Stimulated activated CD8-positive, alpha-beta memory T cell treated with anti-CD3 and anti-CD28 coated beads, Interleukin-12 subunit alpha, Interleukin-12 subunit beta, amount 100 ng/mL, for 1 hour (primary cell): ENCODE measurements around the gene AAMP.
A peak's percentile ranks its signal among the peaks of the same experiment; 100 is the strongest.

Experiments used
- DNase-seq: peaks from one replicate; pipeline ENCODE4 v3.0.0-alpha.2; 2020; ENCODE audit warnings: low read depth

The AAMP gene

GRCh38 chr2:218294430-218295022 is 24.6 kb upstream of the AAMP start:
- no peak for DNase-seq

DNA sequence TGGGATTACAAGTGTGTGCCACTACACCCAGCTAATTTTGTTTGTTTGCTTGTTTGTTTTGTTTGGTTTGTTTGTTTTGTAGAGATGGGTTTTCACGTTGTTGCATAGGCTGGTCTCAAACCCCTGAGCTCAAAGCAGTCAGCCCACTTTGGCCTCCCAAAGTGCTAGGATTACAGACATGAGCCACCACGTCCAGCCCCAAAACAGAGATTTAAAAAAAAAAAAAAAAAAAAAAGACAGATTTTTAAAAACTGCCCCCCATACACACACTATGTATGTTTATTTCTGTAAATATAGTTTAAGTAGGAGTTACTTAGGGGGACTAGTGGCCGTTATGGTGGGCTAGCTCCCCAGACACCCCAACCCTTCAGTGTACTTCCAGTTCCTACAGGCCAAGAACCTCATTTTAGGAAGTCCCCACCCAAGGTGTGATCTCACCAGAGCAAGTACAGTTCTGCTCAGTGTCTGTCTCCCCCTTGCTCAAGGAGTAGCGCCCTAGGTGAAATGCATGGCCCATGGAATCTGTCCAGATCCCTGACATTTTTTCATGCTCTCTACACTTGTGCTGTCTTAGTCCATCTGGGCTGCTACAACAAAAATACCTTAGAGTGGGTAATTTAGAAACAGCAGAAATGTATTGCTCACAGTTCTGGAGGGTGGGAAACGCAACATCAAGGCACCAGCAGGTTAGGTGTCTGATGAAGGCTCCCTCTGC is 23.9 kb upstream of the AAMP start:
- DNase-seq: no peak

DNA sequence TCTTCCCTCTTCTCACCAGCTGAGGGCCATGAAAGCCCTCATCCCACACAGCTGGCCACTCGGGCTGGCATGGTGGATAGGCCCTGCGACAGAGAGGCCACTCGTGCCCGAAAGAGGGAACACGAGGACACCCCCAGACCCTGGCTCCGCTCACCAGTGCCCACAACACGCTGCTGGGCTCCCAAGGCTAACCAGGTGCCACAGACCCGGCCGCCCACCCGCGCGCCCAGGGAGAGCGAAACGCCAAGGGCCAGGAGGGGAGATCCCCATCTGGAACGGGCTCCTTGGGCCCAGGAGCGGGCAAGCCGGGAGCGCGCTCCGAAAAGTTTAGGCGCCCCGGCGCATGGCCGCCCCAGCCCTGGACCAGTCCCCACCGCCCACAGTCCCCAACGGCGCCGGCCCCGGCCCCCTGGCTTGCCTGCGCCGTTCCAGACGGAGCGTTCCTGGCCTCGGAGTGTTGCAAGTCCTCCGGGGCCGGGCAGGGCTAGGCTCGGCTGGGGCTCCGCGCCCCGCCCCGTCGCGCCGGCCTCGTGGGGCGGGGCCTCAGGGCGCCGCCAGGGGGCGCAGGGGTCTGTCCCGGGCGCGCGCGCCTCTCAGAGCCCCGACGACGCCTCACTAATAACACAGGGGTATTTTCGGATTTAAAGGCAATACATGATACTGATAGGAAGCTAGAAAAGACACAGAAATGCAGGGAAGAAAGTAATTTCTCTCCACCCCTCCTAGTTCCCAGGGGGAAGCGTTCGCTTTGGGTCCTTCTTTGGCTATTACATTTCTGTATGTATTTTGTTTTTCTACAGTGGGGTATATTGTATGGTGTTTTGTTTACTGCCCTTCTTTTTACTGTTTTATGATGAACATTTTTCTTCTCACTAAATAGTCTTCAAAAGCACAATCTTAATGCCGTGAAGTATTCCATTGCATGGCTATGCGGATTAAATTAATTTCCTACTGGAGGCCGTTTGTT is 22.4 kb upstream of the AAMP start, which contains the start of gene TMBIM1:
TSS of gene TMBIM1 (minus strand) at position 456 of the 967 bp plus-strand sequence. CDS start 10,362 bp downstream, outside the sequence.
- peak; percentile 63 for DNase-seq

DNA sequence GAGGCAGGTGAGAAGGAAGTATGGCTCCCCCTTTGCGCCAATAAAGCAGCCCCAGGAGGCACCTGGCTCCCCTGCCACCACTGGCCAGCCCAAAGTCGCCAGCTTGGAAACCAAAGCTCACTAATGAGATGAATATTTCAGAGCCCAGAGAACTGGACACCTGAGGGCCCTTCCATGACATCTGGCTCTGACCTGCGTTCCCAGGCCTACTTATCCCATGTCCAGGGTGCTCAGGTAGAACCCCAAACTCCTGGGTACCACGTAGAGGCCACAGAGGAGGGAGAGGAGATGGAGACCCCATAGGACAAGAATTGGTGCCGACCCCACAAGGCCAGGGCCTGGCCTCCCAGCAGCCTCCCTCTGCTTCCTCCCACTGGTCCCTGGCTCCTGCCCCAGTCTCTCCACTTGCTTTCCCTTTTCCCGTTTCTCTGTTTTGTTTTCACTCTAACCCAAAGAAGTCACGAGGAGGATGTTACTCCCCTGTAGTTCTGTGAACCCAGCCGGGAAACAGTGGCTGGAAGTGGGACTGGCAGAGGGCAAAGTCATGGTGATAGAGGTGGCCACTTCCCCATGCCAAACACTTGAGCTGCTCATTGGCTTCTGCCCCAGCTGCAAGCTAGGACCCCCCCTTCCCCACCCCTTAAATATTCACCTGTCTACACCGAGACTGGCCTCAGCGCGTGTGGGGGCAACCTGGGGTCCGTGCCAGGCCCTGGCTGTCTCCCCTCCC is 21.5 kb upstream of the AAMP start:
- no peak for DNase-seq

DNA sequence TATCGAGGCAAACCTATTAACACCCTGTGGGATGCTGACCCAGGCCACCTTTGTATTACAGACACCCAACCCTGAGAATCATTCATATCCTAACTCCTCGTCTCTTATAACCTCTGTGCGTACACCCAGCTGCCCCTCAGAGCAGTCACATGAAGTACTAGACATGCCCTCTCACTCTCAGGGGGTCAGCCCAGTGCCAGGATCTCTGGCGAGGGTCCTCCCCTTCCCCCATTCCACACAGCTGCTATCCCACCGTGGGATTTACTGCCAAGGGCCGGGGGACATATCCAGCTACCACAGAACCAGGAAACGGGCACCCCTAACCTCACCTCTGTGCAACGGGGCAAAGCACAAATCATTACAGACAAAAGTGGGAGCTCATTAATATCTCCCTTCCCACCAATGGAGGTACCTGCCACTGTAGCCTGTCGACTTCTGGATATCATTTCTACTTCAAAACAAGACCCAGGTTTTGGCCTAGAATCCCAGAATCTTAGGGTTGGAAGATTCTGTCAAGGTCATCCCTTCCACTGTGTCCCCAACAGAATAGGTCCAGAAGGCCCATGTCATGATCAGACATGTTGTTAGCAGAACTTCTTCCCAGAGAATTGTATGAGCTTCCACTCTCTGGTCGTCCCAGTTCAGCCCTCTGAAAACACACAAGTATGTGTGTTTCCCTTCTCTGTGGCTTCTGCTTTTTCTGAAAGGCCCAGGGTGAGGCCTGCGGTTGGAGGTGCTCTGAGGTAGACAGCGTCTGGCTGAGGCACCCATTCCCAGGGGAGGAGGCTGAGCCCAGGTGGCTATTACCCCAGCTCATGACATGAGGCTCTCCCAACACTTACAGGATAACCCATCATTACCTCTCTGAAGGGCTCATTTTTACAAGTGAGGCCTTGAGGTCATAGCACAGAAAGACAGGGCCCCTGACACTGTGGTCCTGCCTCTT is 20.7 kb upstream of the AAMP start:
- DNase-seq: no peak

- DNase-seq: no peak
These were observed 19.8 kb upstream of the AAMP start for GRCh38 chr2:218289639-218290315.

- peak; percentile 71 for DNase-seq
These were observed 16.9 kb upstream of the AAMP start for GRCh38 chr2:218286570-218287459.

- no peak for DNase-seq
These were observed 15.7 kb upstream of the AAMP start for GRCh38 chr2:218285604-218286003.

- no peak for DNase-seq
These were observed 14.3 kb upstream of the AAMP start for GRCh38 chr2:218284106-218284811.

GRCh38 chr2:218282173-218282991 is 12.4 kb upstream of the AAMP start:
- no peak for DNase-seq

- no peak for DNase-seq
These were observed 11.5 kb upstream of the AAMP start for GRCh38 chr2:218281449-218281848.

- no peak for DNase-seq
These were observed 10.4 kb upstream of the AAMP start for GRCh38 chr2:218280260-218280870.

- no peak for DNase-seq
These were observed 8.8 kb upstream of the AAMP start for GRCh38 chr2:218278531-218279360.

DNA sequence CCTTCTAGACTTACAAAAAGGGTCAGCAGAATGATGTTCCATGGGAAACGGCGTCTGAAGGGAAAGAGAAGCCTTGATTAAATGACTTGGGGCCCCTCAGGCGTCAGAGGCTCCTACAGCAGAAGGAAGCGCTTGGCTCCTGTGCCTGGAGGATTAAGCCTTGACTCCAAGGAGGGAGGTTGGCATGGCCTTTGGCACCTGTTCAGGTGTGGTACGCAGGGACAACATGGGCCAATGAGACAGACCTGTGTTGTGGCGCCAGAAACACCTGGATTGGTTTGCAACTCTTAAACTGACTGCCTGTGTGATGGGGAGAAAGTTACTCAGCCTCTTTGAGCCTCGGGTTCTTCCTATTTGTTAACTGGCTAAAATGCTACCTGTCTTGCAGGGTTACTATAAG is 8.0 kb upstream of the AAMP start:
- no peak for DNase-seq

DNA sequence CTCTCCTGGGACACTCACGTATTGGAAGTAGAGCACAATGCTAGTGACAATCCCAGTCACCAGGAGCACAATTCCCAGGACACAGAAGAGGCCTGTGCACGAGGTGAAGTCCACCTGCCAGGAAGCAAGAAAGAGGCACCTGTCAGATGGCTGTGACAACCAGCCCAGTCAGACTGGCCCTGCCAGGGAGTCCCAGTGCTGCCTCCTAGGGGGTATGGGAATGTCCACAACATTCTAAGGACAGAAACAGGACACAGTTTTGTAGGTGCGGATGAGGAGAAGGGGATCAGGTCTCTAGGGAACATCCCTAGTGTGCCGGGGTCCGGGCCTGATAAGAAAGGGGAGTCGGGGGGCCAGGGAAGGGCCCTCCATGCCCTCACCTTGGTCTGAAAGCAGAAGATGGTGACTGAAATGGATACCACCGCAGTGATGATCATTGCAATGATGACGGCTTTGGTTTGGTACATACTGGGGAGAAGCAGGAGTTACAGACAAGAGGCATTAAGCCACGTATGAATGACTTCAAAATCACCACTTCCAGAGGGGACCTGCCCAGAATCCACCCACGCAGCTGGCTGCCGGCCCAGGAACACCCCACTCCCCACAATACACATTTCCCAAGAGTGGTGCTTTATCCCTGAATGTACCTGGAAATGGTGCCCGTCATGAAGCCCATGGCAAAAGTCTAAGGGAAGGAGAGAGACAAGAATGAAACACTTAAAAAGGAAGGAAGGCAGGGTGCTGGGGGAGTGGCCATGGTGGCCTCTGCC is 7.2 kb upstream of the AAMP start:
- DNase-seq: no peak
